Measurements from ENCODE around the gene ENOX1. TPM values are rescaled to one million over a fixed set of nuclear protein-coding genes. Genes with fewer than 3 reads are reported as not detected.

ENOX1 gene
- total and polyA plus RNA-seq, 2 of the 8 experiments (the other 6 are each of a cell fraction or from before 2014, with no cell fraction given) = 0.23 to 0.37 TPM

GRCh38 chr13:43487461-43487860, 299.3 kb downstream of the ENOX1 start:
- Histone ChIP-seq H2BK15ac (ENCODE audit: low read length) (no peak overlapping the region), H3K4me3 (ENCODE audit: extremely low read depth in 1 of 4, insufficient read depth in 2 of 4, low read depth in 3 of 4, low read length in 4 of 4) (no peak overlapping the region), H3K4me1 (replicated peaks in 1 of 4; ENCODE audit: control insufficient read depth in 3 of 4, insufficient read depth in 4 of 4, low read length in 3 of 4) (no peaks in the 10 kb centered on the region), H3K9me3 (ENCODE audit: insufficient read depth in 2 of 2, low read depth in 1 of 2, low read length in 1 of 2) (no peaks in the 10 kb centered on the region), H2AFZ (ENCODE audit: low read length) (no peak overlapping the region), H2BK5ac (ENCODE audit: low read depth, low read length) (no peak overlapping the region), H4K91ac (replicated peaks; ENCODE audit: insufficient read length, low read length) (no peak overlapping the region), H3K79me1 (ENCODE audit: low read depth, low read length) (no peaks in the 10 kb centered on the region), H2BK12ac (ENCODE audit: low read depth, low read length) (no peak overlapping the region), H4K5ac (ENCODE audit: insufficient read length, low read depth, low read length) (no peak overlapping the region), H3K18ac (ENCODE audit: extremely low read depth, low read length) (no peak overlapping the region), H3K4ac (replicated peaks; ENCODE audit: insufficient read length, low read depth, low read length) (no peak overlapping the region), H3K36me3 (ENCODE audit: control insufficient read depth in 2 of 4, insufficient read depth in 4 of 4, low read length in 3 of 4) (no peaks in the 10 kb centered on the region), H2AK5ac (ENCODE audit: low read depth, low read length) (no peak overlapping the region), H2BK120ac (replicated peaks; ENCODE audit: low read depth, low read length) (no peak overlapping the region), H3K27me3 (replicated peaks in 1 of 4; ENCODE audit: control insufficient read depth in 3 of 4, extremely low read depth in 1 of 4, insufficient read depth in 3 of 4, low read length in 3 of 4) (no peaks in the 10 kb centered on the region), H3K79me2 (ENCODE audit: control insufficient read depth in 1 of 2, insufficient read depth in 2 of 2, low read length in 2 of 2) (no peaks in the 10 kb centered on the region), H4K20me1 (replicated peaks in 1 of 2; ENCODE audit: control insufficient read depth in 1 of 2, insufficient read depth in 2 of 2, low read length in 2 of 2) (no peaks in the 10 kb centered on the region), H3K9ac (replicated peaks in 1 of 4; ENCODE audit: extremely low read depth in 1 of 4, low read depth in 3 of 4, low read length in 3 of 4) (no peak overlapping the region), H3K14ac (ENCODE audit: insufficient read length) (no peak overlapping the region), H4K8ac (ENCODE audit: extremely low read depth, insufficient read depth, low read length) (no peak overlapping the region), H3K56ac (replicated peaks; ENCODE audit: insufficient read length, low read depth, low read length) (no peak overlapping the region), H3K4me2 (ENCODE audit: insufficient read depth in 1 of 2, low read depth in 2 of 2, low read length in 2 of 2) (no peak overlapping the region), H3K23ac (ENCODE audit: insufficient read length) (no peak overlapping the region), H3K27ac (ENCODE audit: low read depth, low read length) (no peak overlapping the region), H2BK20ac (ENCODE audit: low read length) (no peak overlapping the region), H3K23me2 (ENCODE audit: low read depth, low read length) (no peaks in the 10 kb centered on the region)
- ChIA-PET CTCF (ENCODE audit: partially characterized antibody) (no interaction called here), POLR2A (ENCODE audit: partially characterized antibody) (no interaction called here)
- FAIRE-seq (no peak), DNase-seq (ENCODE audit: low read depth in 1 of 2, low spot score in 2 of 2) (no peak)
- TF ChIP-seq E2F6 (IDR thresholded peaks at IDR 0.05) = no peak
- TF ChIP-seq BACH1 (IDR thresholded peaks at IDR 0.05; ENCODE audit: low read length) = no peak
- no peak for TF ChIP-seq JUND (IDR thresholded peaks at IDR 0.05; ENCODE audit: low read length)
- no peak for TF ChIP-seq SP1 (IDR thresholded peaks at IDR 0.05; ENCODE audit: low read depth, low read length)
- 82% methylated on average over 3 of the region's 3 CpGs; no CpG with 5 or more reads in 1 of the 2 experiments for WGBS, 2 experiments (ENCODE audit: extremely low coverage in 1 of 2, insufficient coverage in 1 of 2, insufficient read length in 1 of 2, insufficient replicate concordance in 2 of 2, low coverage in 1 of 2, low lambda C conversion rate in 2 of 2, missing lambda C conversion rate in 1 of 2)

Data from H1 (cell line).